Anterior cingulate cortex (tissue), 58 donors: ENCODE measurements around the gene MAP4K4.
"Not testable (repeated sequence)": the region's sequence is repeated elsewhere in the genome, so short reads cannot be mapped to it uniquely, and the experiment has no call there.

Source experiments
- DNase-seq, 58 donors: peaks; one replicate each; lab custom pipeline; 2025; lab: John Stamatoyannopoulos, UW

The MAP4K4 gene

GRCh38 chr2:101759162-101759561 lies 61.7 kb downstream of the MAP4K4 start:
- no peak for DNase-seq

DNA sequence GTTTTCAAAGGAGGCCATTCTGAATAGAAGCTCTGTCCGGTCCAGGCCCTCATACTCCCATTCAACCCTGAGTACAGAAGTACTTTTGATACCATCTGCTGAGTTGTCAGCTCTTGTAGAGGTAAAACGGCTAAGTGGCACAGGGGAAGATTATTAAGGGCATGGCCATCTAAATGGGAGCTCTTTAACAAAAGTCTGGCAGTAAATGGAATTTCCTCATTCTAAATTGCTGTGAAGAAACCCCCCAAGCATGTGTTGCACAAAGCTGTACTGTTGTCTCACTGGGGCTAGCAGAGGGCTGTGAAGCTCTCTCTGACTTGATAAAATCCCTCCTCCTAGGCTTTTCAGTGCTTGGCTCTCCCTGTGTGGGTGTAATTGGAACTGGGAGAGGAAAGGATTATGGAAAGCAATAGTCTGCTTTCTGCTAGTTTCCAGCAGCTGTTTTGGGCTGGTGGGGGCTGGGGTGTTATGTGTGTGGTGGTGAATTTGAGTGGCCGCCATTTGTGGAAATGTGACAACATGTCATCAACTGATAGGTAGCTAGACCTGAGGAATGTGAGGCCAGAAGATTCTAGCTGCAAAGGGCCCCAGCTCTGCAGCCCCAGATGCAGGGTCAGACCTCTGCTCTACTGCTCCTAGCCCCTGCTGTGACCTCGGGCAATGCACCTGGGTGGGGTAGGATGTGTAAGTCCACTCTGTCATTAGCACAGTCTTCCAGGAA lies 65.1 kb downstream of the MAP4K4 start:
- DNase-seq = peak in 16 of 58 donors; percentile 35 to 86 (median 58)

GRCh38 chr2:101763496-101764333 lies 66.2 kb downstream of the MAP4K4 start:
- DNase-seq = no peak

- no peak for DNase-seq
These were observed 68.8 kb downstream of the MAP4K4 start for GRCh38 chr2:101766337-101766736.

GRCh38 chr2:101766871-101767739 lies 69.6 kb downstream of the MAP4K4 start:
- DNase-seq = peak in 1 of 58 donors; percentile 37

DNA sequence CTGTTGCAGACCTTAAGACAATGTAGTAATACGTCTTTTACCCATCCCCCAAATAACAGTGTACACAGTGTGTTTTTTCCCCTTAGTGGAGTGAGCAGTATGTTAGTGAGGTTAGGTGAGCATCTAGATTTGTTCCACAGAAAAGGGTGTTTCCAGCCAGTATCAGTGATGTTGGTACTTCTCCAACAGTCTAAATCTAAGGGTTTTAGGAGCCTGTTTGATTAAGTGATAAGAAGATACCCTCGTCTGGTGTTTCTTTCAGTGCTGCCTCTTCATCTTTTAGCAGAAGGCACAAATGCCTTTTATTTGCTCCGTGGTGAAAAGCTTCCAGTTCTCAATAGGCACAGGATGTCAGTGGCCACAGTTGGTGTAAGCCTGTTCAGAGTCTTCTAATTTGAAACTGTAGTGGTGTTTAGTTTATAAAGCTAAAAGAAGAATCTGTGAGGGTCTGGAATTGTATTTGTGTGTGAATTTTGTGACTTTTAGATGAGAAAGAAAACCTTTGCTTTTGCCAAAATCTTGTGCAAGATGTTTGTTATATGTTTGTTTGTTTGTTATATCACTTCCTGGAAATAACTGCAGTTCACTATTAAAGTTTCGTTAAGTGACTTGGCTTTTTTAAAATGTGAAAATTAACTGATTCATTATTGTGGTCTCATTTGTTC lies 71.2 kb downstream of the MAP4K4 start:
- DNase-seq = peak in 1 of 58 donors; percentile 31

DNA sequence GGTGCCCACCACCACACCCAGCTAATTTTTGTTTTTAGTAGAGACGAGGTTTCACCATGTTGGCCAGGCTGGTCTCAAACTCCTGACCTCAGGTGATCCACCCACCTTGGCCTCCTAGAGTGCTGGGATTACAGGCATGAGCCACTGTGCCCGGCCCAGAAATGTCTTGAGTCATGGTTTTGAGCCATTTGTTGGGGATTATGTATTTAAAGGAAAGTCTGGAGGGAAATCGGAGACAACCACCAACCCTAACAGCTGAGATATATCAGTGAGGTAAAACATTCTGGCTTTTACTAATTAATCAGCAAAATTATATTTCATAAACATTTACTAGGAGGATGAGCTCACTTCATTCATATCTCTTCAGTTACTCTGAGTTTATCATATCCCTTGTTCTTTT lies 72.2 kb downstream of the MAP4K4 start:
- not testable (repeated sequence) for DNase-seq

DNA sequence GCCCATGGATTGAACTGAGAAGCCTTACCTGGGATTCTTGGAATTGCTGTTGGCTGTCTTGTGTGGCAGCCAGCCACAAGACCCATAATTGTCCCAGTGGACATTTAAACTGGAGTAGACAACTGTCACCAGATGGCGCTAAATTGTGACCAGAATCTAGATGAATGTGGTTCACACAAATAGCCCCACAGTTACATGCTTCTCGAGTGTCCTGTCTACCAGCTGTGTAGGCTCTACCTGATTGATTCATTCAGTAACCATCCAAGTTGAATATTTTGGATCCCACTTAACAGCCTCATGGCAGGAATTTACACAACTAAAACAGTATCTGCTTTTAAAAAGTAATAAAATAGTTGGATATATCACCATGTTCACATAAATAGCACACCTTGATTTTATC lies 73.2 kb downstream of the MAP4K4 start:
- DNase-seq = peak in 5 of 58 donors; percentile 19 to 46 (median 32)

GRCh38 chr2:101771227-101771902 lies 73.9 kb downstream of the MAP4K4 start:
- peak in 1 of 58 donors; percentile 34 for DNase-seq

GRCh38 chr2:101771910-101772321 lies 74.4 kb downstream of the MAP4K4 start:
- DNase-seq = no peak

GRCh38 chr2:101773137-101773536 lies 75.6 kb downstream of the MAP4K4 start:
- DNase-seq = no peak

GRCh38 chr2:101773961-101774360 lies 76.5 kb downstream of the MAP4K4 start:
- not testable (repeated sequence) for DNase-seq

DNA sequence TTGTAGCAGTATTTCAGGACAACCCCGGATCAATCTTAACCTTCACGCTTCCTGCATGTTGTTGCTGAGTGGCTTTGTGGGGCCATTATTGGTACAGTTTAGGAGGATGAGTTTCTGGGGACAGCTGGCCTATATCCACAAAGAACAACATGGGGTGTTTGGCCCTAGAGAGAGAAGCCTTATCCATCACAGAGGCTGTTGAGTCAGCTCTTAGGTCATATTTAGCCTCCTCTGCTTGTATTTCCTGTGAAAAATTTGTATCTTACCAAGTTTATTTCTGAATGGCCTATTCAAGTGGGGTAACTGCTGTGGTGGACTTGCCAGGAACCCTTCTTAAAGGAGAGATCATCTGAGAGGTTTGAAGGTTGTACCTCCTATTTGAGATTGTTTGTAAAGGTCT lies 77.6 kb downstream of the MAP4K4 start:
- no peak for DNase-seq

- DNase-seq = no peak
These were observed 78.1 kb downstream of the MAP4K4 start for GRCh38 chr2:101775636-101776035.

- DNase-seq = no peak
These were observed 78.9 kb downstream of the MAP4K4 start for GRCh38 chr2:101776172-101777043.

GRCh38 chr2:101777337-101777736 lies 79.8 kb downstream of the MAP4K4 start:
- no peak for DNase-seq

GRCh38 chr2:101778102-101778501 lies 80.6 kb downstream of the MAP4K4 start:
- no peak for DNase-seq

DNA sequence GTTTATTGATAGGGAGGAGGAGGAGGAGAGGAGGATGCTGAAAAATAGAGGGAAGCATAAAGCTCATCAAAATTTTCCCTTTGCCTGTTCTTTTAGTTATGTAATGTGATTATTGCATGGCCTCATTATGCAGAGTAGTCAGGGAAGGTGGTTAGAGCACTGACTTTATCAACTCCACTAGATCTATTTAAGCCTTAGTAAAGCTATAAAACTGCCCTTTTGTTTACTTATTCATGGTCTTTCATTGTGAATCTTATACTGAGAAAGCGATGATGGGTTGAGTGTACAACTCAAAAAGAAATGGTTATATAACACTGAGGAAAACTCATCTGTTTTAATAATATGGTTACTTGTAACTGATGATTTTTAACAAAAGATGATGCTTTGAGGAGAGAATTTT lies 81.7 kb downstream of the MAP4K4 start:
- DNase-seq = no peak

DNA sequence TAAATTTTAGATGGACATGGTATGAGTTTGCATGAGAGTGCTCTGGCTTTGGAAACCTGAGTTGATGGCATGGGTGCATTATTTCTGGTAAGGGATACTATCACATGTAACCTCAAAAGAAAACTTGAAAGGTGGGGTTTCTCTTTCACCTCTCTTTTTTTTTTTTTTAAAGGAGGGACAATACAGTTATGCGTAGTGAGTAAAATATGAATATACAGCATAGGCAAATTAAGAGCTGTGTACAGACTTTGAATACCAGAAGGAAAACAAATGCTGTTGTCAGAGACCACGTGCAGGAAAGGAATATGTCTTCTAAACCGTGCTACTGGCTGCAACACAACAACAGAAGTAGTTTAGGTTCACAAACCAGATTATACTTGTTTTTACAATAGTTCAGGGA lies 82.1 kb downstream of the MAP4K4 start:
- DNase-seq = no peak
